CD4-positive, alpha-beta T cell treated with Interleukin-12 subunit alpha and Interleukin-12 subunit beta, for 1 hour (primary cell): Measurements from ENCODE around the gene GTF3C5.

Experiments
- DNase-seq: peaks from one replicate; pipeline ENCODE4 v3.0.0-alpha.2; 2020

The GTF3C5 gene

DNA sequence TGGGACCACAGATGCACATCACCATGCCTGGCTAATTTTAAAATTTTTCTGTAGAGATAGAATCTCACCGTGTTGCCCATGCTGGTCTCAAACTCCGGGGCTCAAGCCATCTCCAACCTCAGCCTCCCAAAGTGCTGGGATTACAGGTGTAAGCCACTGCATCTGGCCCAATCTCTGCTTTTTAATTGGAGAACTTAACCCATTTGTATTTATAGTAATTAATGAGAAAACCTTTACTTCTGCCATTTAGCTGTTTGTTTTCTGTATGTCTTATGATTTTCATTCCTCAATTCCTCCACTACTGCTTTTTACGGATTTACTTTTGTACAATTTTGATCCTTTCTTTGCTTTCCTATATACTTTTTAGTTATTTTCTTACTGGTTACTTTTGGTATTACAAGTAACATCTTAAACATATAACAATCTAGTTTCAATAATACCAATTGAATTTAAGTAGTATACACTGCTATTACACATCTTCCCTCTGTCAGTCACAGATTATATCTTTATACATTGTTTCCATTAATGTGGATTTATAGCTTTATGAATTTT lies 64.1 kb downstream of the GTF3C5 start:
- no peak for DNase-seq

DNA sequence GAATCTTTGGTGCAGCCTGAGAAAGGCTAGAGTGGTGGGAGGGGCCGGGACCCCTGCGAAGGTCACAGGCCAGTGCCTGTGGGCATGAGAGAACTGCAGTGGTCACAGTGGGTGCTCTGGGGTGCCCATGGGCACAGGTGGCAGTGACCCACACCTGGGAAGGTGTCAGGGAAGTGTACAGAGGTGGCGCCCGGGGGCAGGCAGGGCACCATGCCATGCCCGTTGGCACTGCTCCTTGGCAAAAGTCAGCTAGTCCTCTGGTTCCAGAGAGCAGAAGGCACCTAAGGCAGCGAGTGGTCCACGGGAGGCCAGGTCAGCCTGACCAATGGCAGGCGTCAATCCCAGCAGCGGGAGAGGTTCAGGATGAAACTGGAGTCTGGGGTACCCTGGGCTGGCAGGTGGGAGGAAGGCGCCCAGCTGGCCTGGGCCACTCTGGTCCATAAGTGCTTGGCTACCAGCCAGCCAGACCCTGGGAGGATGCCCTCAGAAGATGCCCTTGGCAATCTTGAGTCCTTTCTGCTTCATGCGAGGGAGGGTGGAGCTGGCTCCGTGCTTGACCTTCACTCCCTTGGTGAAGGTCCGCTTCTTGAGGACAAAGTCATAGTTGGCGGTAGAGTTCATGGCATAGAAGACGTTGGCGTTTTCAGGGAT lies 67.4 kb downstream of the GTF3C5 start:
- no peak for DNase-seq

DNA sequence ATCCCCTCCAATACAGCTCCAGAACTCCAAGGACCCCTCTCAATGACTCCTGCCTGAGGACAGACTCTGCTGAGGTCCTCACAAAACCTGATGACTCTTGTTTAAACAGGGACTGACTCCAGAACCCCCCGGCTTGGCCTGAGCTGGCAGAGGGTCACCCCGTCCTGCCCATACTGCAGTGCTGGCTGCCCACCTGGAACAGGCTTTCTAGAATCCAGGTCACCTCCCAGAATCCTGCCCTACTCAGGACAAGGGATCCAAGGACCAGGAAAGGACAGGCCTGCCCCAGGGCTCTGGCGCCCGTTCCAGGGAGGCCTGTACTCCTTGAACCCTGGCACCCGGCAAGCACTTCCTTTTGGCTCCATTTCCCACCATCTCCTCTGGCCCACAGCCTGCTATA lies 68.1 kb downstream of the GTF3C5 start:
- DNase-seq: no peak

DNA sequence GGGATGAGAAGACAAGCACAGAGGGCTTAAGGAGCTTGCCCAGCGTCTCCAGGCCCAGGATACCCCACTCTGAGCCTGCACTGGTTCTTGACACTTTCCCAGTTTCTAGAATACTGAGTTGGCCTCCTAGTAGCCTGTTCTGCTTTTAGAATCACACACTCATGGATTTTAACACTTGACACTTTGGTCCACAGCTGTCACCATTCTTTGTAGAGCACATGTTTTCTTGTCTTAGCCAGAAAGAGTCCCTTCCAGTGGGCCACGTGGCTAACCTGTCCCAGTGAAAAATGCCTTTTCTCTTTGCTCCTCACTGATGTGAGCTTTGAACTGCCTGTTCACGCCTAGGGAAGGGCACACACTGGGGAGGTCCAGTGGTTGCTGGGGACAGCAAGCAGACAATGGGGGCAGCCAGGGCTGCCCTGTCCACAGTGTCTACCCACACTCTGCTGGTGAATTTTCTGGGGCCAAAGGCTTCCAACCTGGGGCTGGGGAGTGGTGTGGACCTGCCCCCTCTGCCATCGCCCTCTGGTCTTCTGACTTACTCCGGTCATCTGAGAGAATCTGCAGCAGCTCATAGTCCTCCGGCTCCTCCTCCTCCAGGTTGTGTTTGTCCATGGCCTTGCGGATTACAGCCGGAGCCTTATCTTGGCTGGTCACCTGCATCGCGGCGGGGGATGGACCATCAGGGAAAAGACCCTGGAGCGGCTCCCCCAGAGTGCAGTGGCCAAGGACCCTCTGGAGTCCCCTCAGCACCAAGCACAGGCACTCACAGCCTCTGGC lies 69.1 kb downstream of the GTF3C5 start:
- no peak for DNase-seq

GRCh38 chr9:133100506-133101355 lies 69.9 kb downstream of the GTF3C5 start:
- no peak for DNase-seq

GRCh38 chr9:133101356-133102189 lies 70.8 kb downstream of the GTF3C5 start:
- DNase-seq: no peak

GRCh38 chr9:133102190-133103021 lies 71.6 kb downstream of the GTF3C5 start:
- no peak for DNase-seq

GRCh38 chr9:133103183-133103986 lies 72.6 kb downstream of the GTF3C5 start:
- DNase-seq: peak; percentile 57

GRCh38 chr9:133103987-133104505 lies 73.2 kb downstream of the GTF3C5 start:
- DNase-seq: no peak

DNA sequence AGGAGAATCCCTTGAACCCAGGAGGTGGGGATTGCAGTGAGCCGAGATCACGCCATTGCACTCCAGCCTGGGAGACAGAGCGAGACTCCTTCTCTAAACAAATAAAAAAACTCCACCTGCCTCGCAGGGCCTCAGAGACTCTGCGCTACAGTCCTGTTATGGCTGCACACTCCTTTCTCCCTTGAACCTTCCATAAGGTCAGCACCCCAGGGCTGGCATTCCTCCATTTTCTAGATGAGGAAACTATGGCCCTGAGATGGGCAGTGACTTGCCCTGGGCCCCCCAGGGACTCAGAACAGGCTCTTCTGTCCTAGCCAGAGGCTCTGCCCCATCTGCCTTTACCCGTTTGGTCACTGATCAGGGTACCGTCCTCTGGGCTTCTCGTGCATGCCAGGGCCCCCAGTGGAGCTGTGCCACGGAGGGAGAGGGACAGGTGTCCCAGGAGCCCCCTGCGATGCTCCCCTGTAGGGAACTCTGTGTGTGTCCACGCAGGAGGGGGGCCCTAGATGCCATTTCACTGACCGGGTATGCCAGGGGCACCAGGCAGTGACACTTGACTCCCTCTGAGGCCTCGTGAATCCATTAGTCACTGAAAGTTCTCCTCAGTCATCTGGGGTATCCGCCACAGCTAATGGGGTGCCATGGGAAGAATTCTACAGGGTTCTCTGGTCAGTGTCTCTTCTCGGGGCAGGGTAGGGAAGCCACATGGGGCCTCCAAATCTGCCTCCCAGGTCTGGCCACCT lies 74.1 kb downstream of the GTF3C5 start:
- DNase-seq: no peak

DNA sequence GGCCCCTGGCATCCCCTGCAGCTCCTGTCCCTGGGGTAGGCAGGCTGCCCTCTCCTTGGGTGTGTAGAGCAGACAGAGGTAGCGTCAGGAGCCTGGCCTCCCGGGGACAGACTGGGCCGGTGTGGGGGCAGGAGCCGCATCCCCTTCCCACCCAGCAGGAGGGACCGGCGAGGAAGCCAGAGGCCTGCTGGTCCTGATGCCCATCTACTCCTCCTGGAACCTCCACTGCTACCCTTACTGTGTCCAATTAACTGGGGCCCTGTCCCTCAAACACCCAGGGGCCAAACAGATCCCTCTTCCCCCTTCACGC lies 74.6 kb downstream of the GTF3C5 start:
- DNase-seq: no peak

- DNase-seq: no peak
These were observed 75.9 kb downstream of the GTF3C5 start for GRCh38 chr9:133106511-133107244.

GRCh38 chr9:133107245-133107722 lies 76.5 kb downstream of the GTF3C5 start:
- DNase-seq: no peak
